ENCODE measurements around the gene CCDC169.

Gene CCDC169

DNA sequence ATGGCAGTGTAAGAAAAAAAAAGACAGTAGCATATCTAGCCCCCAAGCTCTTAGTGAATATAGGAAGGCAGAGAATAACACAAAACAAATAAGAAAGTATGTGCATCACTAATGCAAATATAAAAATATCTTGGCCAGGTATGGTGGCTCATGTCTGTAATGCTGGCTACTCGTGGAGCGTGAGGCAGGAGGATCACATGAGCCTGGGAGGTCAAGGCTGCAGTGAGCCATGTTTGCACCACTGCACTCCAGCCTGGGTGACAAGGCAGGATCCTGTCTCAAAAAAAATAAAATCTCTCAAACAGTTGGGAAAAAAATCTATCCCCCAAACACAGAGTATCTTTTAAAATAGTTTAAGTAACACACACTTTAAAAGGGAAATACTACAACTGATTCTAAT lies 31.2 kb upstream of the CCDC169 start:
- no peak for ATAC-seq
- TF ChIP-seq ZFP3 (CRISPR knock-in tag; IDR thresholded peaks at IDR 0.05) (no peak), ZNF8 (CRISPR knock-in tag; IDR thresholded peaks at IDR 0.05) (no peak), GLIS3 (CRISPR knock-in tag; IDR thresholded peaks at IDR 0.05) (no peak), PPARA (CRISPR knock-in tag; IDR thresholded peaks at IDR 0.05; ENCODE audit: borderline replicate concordance) (no peak), OSR1 (CRISPR knock-in tag; IDR thresholded peaks at IDR 0.05) (no peak), ARNTL (CRISPR knock-in tag; IDR thresholded peaks at IDR 0.05; ENCODE audit: borderline replicate concordance, low read depth) (no peak), ZNF565 (CRISPR knock-in tag; conservative IDR thresholded peaks at IDR 0.05; ENCODE audit: low read depth) (no peak), ISL1 (CRISPR knock-in tag; IDR thresholded peaks at IDR 0.05) (no peak), ESRRG (CRISPR knock-in tag; IDR thresholded peaks at IDR 0.05) (no peak), CSDC2 (CRISPR knock-in tag; IDR thresholded peaks at IDR 0.05) (no peak), ZC3H10 (CRISPR knock-in tag; IDR thresholded peaks at IDR 0.05) (no peak), TOX (CRISPR knock-in tag; IDR thresholded peaks at IDR 0.05; ENCODE audit: borderline replicate concordance) (no peak), SNAI2 (CRISPR knock-in tag; IDR thresholded peaks at IDR 0.05) (no peak)
- TF ChIP-seq, protein P1, sequence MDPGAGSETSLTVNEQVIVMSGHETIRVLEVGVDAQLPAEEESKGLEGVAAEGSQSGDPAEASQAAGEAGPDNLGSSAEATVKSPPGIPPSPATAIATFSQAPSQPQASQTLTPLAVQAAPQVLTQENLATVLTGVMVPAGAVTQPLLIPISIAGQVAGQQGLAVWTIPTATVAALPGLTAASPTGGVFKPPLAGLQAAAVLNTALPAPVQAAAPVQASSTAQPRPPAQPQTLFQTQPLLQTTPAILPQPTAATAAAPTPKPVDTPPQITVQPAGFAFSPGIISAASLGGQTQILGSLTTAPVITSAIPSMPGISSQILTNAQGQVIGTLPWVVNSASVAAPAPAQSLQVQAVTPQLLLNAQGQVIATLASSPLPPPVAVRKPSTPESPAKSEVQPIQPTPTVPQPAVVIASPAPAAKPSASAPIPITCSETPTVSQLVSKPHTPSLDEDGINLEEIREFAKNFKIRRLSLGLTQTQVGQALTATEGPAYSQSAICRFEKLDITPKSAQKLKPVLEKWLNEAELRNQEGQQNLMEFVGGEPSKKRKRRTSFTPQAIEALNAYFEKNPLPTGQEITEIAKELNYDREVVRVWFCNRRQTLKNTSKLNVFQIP (CRISPR knock-in tag; IDR thresholded peaks at IDR 0.05; ENCODE audit: borderline replicate concordance, low read depth), result no peak
- TF ChIP-seq, protein P2, sequence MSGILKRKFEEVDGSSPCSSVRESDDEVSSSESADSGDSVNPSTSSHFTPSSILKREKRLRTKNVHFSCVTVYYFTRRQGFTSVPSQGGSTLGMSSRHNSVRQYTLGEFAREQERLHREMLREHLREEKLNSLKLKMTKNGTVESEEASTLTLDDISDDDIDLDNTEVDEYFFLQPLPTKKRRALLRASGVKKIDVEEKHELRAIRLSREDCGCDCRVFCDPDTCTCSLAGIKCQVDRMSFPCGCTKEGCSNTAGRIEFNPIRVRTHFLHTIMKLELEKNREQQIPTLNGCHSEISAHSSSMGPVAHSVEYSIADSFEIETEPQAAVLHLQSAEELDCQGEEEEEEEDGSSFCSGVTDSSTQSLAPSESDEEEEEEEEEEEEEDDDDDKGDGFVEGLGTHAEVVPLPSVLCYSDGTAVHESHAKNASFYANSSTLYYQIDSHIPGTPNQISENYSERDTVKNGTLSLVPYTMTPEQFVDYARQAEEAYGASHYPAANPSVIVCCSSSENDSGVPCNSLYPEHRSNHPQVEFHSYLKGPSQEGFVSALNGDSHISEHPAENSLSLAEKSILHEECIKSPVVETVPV (CRISPR knock-in tag; IDR thresholded peaks at IDR 0.05), result no peak
- TF ChIP-seq, protein P3, sequence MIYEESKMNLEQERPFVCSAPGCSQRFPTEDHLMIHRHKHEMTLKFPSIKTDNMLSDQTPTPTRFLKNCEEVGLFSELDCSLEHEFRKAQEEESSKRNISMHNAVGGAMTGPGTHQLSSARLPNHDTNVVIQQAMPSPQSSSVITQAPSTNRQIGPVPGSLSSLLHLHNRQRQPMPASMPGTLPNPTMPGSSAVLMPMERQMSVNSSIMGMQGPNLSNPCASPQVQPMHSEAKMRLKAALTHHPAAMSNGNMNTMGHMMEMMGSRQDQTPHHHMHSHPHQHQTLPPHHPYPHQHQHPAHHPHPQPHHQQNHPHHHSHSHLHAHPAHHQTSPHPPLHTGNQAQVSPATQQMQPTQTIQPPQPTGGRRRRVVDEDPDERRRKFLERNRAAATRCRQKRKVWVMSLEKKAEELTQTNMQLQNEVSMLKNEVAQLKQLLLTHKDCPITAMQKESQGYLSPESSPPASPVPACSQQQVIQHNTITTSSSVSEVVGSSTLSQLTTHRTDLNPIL (CRISPR knock-in tag; IDR thresholded peaks at IDR 0.05; ENCODE audit: low read depth), result no peak
- TF ChIP-seq, protein P4, sequence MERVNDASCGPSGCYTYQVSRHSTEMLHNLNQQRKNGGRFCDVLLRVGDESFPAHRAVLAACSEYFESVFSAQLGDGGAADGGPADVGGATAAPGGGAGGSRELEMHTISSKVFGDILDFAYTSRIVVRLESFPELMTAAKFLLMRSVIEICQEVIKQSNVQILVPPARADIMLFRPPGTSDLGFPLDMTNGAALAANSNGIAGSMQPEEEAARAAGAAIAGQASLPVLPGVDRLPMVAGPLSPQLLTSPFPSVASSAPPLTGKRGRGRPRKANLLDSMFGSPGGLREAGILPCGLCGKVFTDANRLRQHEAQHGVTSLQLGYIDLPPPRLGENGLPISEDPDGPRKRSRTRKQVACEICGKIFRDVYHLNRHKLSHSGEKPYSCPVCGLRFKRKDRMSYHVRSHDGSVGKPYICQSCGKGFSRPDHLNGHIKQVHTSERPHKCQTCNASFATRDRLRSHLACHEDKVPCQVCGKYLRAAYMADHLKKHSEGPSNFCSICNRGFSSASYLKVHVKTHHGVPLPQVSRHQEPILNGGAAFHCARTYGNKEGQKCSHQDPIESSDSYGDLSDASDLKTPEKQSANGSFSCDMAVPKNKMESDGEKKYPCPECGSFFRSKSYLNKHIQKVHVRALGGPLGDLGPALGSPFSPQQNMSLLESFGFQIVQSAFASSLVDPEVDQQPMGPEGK (CRISPR knock-in tag; IDR thresholded peaks at IDR 0.05; ENCODE audit: borderline replicate concordance), result no peak
- TF ChIP-seq, protein P5, sequence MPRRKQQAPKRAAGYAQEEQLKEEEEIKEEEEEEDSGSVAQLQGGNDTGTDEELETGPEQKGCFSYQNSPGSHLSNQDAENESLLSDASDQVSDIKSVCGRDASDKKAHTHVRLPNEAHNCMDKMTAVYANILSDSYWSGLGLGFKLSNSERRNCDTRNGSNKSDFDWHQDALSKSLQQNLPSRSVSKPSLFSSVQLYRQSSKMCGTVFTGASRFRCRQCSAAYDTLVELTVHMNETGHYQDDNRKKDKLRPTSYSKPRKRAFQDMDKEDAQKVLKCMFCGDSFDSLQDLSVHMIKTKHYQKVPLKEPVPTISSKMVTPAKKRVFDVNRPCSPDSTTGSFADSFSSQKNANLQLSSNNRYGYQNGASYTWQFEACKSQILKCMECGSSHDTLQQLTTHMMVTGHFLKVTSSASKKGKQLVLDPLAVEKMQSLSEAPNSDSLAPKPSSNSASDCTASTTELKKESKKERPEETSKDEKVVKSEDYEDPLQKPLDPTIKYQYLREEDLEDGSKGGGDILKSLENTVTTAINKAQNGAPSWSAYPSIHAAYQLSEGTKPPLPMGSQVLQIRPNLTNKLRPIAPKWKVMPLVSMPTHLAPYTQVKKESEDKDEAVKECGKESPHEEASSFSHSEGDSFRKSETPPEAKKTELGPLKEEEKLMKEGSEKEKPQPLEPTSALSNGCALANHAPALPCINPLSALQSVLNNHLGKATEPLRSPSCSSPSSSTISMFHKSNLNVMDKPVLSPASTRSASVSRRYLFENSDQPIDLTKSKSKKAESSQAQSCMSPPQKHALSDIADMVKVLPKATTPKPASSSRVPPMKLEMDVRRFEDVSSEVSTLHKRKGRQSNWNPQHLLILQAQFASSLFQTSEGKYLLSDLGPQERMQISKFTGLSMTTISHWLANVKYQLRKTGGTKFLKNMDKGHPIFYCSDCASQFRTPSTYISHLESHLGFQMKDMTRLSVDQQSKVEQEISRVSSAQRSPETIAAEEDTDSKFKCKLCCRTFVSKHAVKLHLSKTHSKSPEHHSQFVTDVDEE (CRISPR knock-in tag; IDR thresholded peaks at IDR 0.05), result no peak

DNA sequence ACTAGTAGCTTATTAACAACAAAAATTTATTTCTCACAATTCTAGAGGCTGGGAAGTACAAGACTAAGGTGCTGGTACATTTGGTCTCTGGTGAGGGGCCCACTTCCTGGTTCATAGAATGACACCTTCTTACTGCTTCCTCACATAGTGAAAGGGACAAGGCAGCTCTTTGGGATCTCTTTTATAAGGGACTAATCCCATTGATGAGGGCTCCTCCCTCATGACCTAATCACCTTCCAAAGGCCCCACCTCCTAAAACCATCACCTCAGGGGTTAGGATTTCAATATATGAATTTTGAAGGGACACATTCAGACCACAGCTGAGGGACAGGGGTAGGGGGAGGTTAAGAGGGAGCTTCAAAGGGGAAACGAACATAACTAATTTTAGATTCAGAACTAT lies 28.3 kb upstream of the CCDC169 start:
- ATAC-seq, result no peak
- TF ChIP-seq ZFP30 (CRISPR knock-in tag; IDR thresholded peaks at IDR 0.05) (no peak), BACH2 (CRISPR knock-in tag; IDR thresholded peaks at IDR 0.05; ENCODE audit: borderline replicate concordance) (no peak), ZC3H10 (CRISPR knock-in tag; IDR thresholded peaks at IDR 0.05) (no peak), ZFP3 (CRISPR knock-in tag; IDR thresholded peaks at IDR 0.05) (no peak), ZNF70 (CRISPR knock-in tag; IDR thresholded peaks at IDR 0.05) (no peak), TOX (CRISPR knock-in tag; IDR thresholded peaks at IDR 0.05; ENCODE audit: borderline replicate concordance) (no peak), RARB (CRISPR knock-in tag; IDR thresholded peaks at IDR 0.05) (no peak), OSR1 (CRISPR knock-in tag; IDR thresholded peaks at IDR 0.05) (no peak)
- TF ChIP-seq, protein P3 (CRISPR knock-in tag; IDR thresholded peaks at IDR 0.05; ENCODE audit: low read depth), result no peak
- TF ChIP-seq, protein P2 (CRISPR knock-in tag; IDR thresholded peaks at IDR 0.05), result no peak
- TF ChIP-seq, protein P5 (CRISPR knock-in tag; IDR thresholded peaks at IDR 0.05), result no peak
- TF ChIP-seq, protein P1 (CRISPR knock-in tag; IDR thresholded peaks at IDR 0.05; ENCODE audit: borderline replicate concordance, low read depth), result no peak
